Measurements from ENCODE around the gene TRAF5.

- no peak for TF ChIP-seq CTCF (conservative IDR thresholded peaks at IDR 0.05)
- no peak for TF ChIP-seq EZH2 (IDR thresholded peaks at IDR 0.05; ENCODE audit: low read depth)
Observed at GRCh38 chr1:211318576-211319280, 7.9 kb upstream of the TRAF5 start.
